GM12864 (cell line): Measurements from ENCODE around the gene ABCD3.

Source experiments
- DNase-seq: peaks from one replicate; pipeline ENCODE4 v3.0.0-alpha.2; 2011; ENCODE audit warnings: low read depth
- H3K4me3 ChIP-seq: 2 replicates; pipeline ENCODE4 v1.5.1; 2011; ENCODE audit warnings: mild to moderate bottlenecking, low read depth, low read length, control low read depth
- CTCF ChIP-seq: IDR thresholded peaks from 2 replicates; pipeline ENCODE4 v1.5.1; 2011; ENCODE audit warnings: low read depth, mild to moderate bottlenecking, moderate library complexity, low read length, control low read depth, inconsistent platforms; ENCODE audit errors: missing control alignments

The ABCD3 gene

DNA sequence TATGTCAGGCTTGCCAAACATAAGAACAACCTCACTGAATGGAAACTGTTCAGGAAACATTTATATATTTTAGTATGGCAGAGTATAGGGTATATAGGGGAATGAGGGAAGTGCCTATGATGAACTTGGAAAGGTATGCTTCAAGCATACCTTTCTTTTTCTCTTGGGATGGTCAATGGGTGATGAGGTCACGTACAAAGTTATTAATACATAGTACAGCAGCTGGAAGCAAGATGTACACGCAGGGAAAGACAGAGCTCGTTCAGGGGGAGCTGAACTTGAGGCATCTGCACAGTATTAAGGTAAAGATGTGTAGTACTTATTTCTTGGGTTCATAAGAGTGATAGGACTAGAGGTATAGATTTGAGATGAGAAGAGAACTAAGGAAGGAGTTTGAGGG lies 61.5 kb downstream of the ABCD3 start:
- no peak for TF ChIP-seq CTCF
- no peak overlapping the region for H3K4me3 ChIP-seq
- no peak for DNase-seq

- TF ChIP-seq CTCF: peak; percentile 88
- H3K4me3 ChIP-seq: no peak overlapping the region
- peak; percentile 31 for DNase-seq
Measured at GRCh38 chr1:94481473-94481933, 63.3 kb downstream of the ABCD3 start.

GRCh38 chr1:94486990-94487389 lies 68.8 kb downstream of the ABCD3 start:
- no peak for DNase-seq
- H3K4me3 ChIP-seq: no peak overlapping the region
- TF ChIP-seq CTCF: no peak

DNA sequence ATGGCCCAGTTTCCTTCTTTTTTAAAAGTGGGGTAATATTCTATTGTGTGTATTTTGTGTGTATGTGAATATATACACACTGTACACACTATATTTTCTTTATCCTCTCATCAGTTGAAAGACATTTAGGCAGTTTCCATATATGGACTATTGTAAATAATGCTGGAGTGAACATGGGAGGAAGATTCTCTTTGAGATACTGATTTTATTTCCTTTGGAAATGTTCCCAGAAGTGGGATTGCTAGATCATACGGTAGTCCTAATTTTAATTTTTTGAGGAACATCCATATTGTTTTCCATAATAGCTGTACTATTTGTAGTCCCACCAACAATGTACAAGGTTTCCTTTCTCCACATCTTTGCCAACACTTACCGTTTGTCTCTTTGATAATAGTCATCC lies 72.4 kb downstream of the ABCD3 start:
- no peak for TF ChIP-seq CTCF
- no peak overlapping the region for H3K4me3 ChIP-seq
- no peak for DNase-seq

- TF ChIP-seq CTCF: no peak
- H3K4me3 ChIP-seq: no peak overlapping the region
- DNase-seq: no peak
Measured at GRCh38 chr1:94496076-94496755, 78.0 kb downstream of the ABCD3 start.

- no peak for DNase-seq
- no peak for TF ChIP-seq CTCF
- H3K4me3 ChIP-seq: no peak overlapping the region
Measured at GRCh38 chr1:94501426-94501825, 83.2 kb downstream of the ABCD3 start.

DNA sequence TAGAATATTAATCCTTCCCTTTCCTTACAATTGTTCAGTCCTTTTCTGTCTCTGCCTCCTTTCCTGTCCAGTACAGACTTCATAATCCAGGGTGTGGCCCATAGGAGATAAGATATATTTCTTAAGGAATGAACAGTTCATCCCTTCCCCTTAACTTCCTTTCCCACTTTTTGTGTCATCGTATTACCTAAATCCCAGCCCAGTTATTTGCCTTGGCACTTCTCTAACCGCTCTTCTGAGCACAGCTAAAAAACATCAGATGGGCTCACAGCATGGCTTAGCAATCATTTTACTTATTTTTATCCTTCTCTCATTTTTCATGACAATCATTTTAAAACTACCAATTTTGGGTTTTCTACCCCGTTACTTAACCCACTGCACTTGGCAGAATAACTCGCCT lies 83.7 kb downstream of the ABCD3 start:
- TF ChIP-seq CTCF: no peak
- DNase-seq: no peak
- no peak overlapping the region for H3K4me3 ChIP-seq
